GM12801 (cell line): ENCODE measurements around the gene HPRT1.

Experiments
- CTCF ChIP-seq: IDR thresholded peaks from one replicate; pipeline ENCODE4 v1.5.1; 2011; ENCODE audit warnings: control low read depth; ENCODE audit not compliant: insufficient read length; ENCODE audit errors: extremely low read depth

HPRT1 gene, protein sequence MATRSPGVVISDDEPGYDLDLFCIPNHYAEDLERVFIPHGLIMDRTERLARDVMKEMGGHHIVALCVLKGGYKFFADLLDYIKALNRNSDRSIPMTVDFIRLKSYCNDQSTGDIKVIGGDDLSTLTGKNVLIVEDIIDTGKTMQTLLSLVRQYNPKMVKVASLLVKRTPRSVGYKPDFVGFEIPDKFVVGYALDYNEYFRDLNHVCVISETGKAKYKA

GRCh38 chrX:134460005-134460861 lies at the start of gene HPRT1:
HPRT1 (plus strand) TSS chrX:134460165; CDS start chrX:134460312, 147 bp downstream.
- no peak for TF ChIP-seq CTCF

GRCh38 chrX:134416087-134416486 lies 43.9 kb upstream of the HPRT1 start:
- no peak for TF ChIP-seq CTCF

- TF ChIP-seq CTCF: no peak
Measured at GRCh38 chrX:134418317-134419113, 41.5 kb upstream of the HPRT1 start.

- no peak for TF ChIP-seq CTCF
Measured at GRCh38 chrX:134419784-134420183, 40.2 kb upstream of the HPRT1 start.

- TF ChIP-seq CTCF: no peak
Measured at GRCh38 chrX:134423606-134424005, 36.4 kb upstream of the HPRT1 start.

DNA sequence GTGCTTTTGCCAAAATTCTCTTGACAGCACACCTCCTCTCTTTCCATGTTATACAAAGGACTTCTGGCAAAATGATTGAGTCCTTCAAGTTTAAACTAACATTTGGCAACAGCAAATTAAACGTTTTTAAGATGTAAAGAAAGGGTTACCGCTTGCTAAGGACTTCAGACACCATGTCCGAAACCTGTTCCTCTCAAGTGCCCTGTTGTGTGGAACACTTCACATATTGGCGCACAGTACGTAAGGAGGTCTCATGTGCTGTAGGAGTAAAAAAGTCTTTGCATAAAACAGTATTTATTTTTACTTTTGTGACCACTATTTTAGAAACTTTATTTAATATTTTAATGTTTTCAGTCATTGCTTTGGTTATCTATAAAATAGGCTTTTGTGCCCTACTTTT lies 33.7 kb upstream of the HPRT1 start:
- no peak for TF ChIP-seq CTCF

DNA sequence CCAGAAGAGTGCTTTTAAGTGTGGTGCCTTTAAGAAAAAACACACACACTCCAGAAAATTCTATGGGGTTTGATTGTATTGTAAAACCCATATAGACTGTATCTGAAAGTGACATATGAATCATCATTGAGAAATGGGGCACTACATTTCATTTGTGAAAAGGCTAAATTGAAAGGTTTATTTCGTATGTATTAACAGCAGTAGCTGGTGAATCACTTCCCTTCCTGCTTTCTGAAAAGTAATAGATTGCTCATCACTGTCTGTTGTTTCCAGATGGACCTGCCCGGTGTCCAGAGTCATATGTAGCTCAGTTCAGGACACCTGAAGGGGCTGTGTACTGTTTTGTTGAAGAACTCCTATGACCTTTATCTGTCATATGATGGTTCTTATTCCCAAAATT lies 28.1 kb upstream of the HPRT1 start:
- no peak for TF ChIP-seq CTCF
